SK-N-SH (cell line): ENCODE results near the gene MYH10. TPM values are rescaled to one million over a fixed set of nuclear protein-coding genes. Genes with fewer than 3 reads are reported as not detected.

Source experiments
- CTCF ChIA-PET: fragments of 300-600, 350-600 bp; formaldehyde crosslinking; extraction: SDS; loops from one replicate; lab custom pipeline; 2021; lab: Yijun Ruan, JAX
- POLR2A ChIA-PET: fragments of 350-600 bp; sonication (Branson Sonifier 250); formaldehyde crosslinking; extraction: SDS; loops from one replicate; lab custom pipeline; 2020; ENCODE audit warnings: antibody characterized with exemption, inconsistent platforms; lab: Yijun Ruan, JAX
- DNase-seq: peaks from one replicate; pipeline ENCODE4 v3.0.0; 2012
- H2AFZ ChIP-seq: fragments of 200-600 bp; sonication (generic); 2 replicates; pipeline ENCODE4 v1.8.1; 2016; ENCODE audit warnings: antibody characterized with exemption, mild to moderate bottlenecking, low read depth
- H3F3A ChIP-seq: fragments of 200-600 bp; sonication (generic); replicated peaks from 2 replicates; pipeline ENCODE3; 2016; ENCODE audit warnings: antibody characterized with exemption, mild to moderate bottlenecking; ENCODE audit not compliant: insufficient read depth
- H3K27ac ChIP-seq, 2 experiments: fragments of 200-500 bp in 1 of 2; fragments of 200-600 bp in 1 of 2; sonication (Bioruptor generic) in 1 of 2; sonication (generic), shearing (Covaris generic) in 1 of 2; 2 replicates each; pipeline versions ENCODE4 v1.5.1 to v1.6.1; 2014 to 2016; ENCODE audit warnings: low read depth in 2 of 2, inconsistent platforms in 1 of 2, low read length in 1 of 2, mild to moderate bottlenecking in 1 of 2, mixed read lengths in 1 of 2
- H3K27me3 ChIP-seq: fragments of 200-600 bp; sonication (generic), shearing (Covaris generic); 2 replicates; pipeline ENCODE4 v1.6.1; 2016; ENCODE audit warnings: mixed run types; ENCODE audit not compliant: insufficient read depth
- H3K36me3 ChIP-seq, 2 experiments: fragments of 200-500 bp in 1 of 2; fragments of 200-600 bp in 1 of 2; sonication (Bioruptor generic) in 1 of 2; sonication (generic) in 1 of 2; replicated peaks in 1 of 2; 2 replicates each; pipeline versions ENCODE3 to v1.5.1; 2014 to 2016; ENCODE audit warnings: low read length in 1 of 2, mild to moderate bottlenecking in 1 of 2; ENCODE audit not compliant: insufficient read depth in 2 of 2, control insufficient read depth in 1 of 2
- H3K4me1 ChIP-seq, 2 experiments: fragments of 200-500 bp in 1 of 2; fragments of 200-600 bp in 1 of 2; sonication (Bioruptor generic) in 1 of 2; sonication (generic), shearing (Covaris generic) in 1 of 2; 2 replicates each; pipeline versions ENCODE4 v1.5.1 to v1.6.1; 2014 to 2016; ENCODE audit warnings: low read depth in 1 of 2, low read length in 1 of 2, mixed run types in 1 of 2; ENCODE audit not compliant: insufficient read depth in 2 of 2, control insufficient read depth in 1 of 2
- H3K4me2 ChIP-seq: fragments of 200-600 bp; sonication (generic), shearing (Covaris generic); 2 replicates; pipeline ENCODE4 v1.6.1; 2017; ENCODE audit warnings: mixed run types
- H3K4me3 ChIP-seq, 2 experiments: fragments of 200-500 bp in 1 of 2; fragments of 200-600 bp in 1 of 2; sonication (Bioruptor generic) in 1 of 2; sonication (generic), shearing (Covaris generic) in 1 of 2; 2 replicates each; pipeline versions ENCODE4 v1.5.1 to v1.8.1; 2014 to 2016; ENCODE audit warnings: low read depth in 2 of 2, inconsistent platforms in 1 of 2, low read length in 1 of 2, mild to moderate bottlenecking in 1 of 2, mixed read lengths in 1 of 2, moderate library complexity in 1 of 2
- H3K79me2 ChIP-seq: fragments of 200-600 bp; sonication (generic); 2 replicates; pipeline ENCODE4 v1.8.1; 2017; ENCODE audit warnings: mild to moderate bottlenecking; ENCODE audit not compliant: insufficient read depth
- H3K9ac ChIP-seq: fragments of 200-600 bp; sonication (generic); 2 replicates; pipeline ENCODE4 v1.6.1; 2017; ENCODE audit warnings: mixed run types
- H3K9me2 ChIP-seq: fragments of 200-600 bp; sonication (generic); 2 replicates; pipeline ENCODE4 v1.6.1; 2017; ENCODE audit warnings: mixed run types
- H3K9me3 ChIP-seq: fragments of 200-600 bp; sonication (generic); 2 replicates; pipeline ENCODE4 v1.6.1; 2017; ENCODE audit warnings: mixed run types, mild to moderate bottlenecking, moderate library complexity
- H4K20me1 ChIP-seq: fragments of 200-600 bp; sonication (generic); 2 replicates; pipeline ENCODE4 v1.6.1; 2017; ENCODE audit warnings: mild to moderate bottlenecking, mixed run types; ENCODE audit not compliant: insufficient read depth
- CTCF ChIP-seq: fragments of 200-600 bp; sonication (generic); IDR thresholded peaks from 2 replicates; pipeline ENCODE4 v1.6.1; 2017; ENCODE audit warnings: antibody characterized with exemption, mild to moderate bottlenecking, moderate library complexity
- FOSL2 ChIP-seq: IDR thresholded peaks from 2 replicates; pipeline ENCODE4 v1.4.0; 2012; ENCODE audit warnings: low read depth, mild to moderate bottlenecking, moderate library complexity, borderline replicate concordance
- FOXJ3 ChIP-seq: sonication (generic); formaldehyde crosslinking; IDR thresholded peaks from 2 replicates; pipeline ENCODE4 v1.5.1; 2020; ENCODE audit warnings: mild to moderate bottlenecking, missing genetic modification reagents
- GATA2 ChIP-seq: sonication (generic); formaldehyde crosslinking; IDR thresholded peaks from 2 replicates; pipeline ENCODE4 v1.5.0; 2020; ENCODE audit warnings: mild to moderate bottlenecking, missing genetic modification reagents
- MEF2A ChIP-seq: IDR thresholded peaks from 2 replicates; pipeline ENCODE4 v1.4.0; 2012; ENCODE audit warnings: low read depth, borderline replicate concordance
- MXI1 ChIP-seq: IDR thresholded peaks from 2 replicates; pipeline ENCODE4 v1.6.1; 2012; ENCODE audit warnings: mild to moderate bottlenecking, low read depth, low read length, improper control_type of control experiment
- NFIC ChIP-seq: IDR thresholded peaks from 2 replicates; pipeline ENCODE4 v1.4.0; 2012; ENCODE audit warnings: borderline replicate concordance
- PBX3 ChIP-seq: IDR thresholded peaks from 2 replicates; pipeline ENCODE4; 2012
- RXRA ChIP-seq: IDR thresholded peaks from 2 replicates; pipeline ENCODE4 v1.4.0; 2012; ENCODE audit warnings: low read depth, mild to moderate bottlenecking, borderline replicate concordance
- SIN3A ChIP-seq: IDR thresholded peaks from 2 replicates; pipeline ENCODE4 v1.6.1; 2012; ENCODE audit warnings: low read depth, mild to moderate bottlenecking, low read length, moderate library complexity, borderline replicate concordance
- SMC3 ChIP-seq: IDR thresholded peaks from 2 replicates; pipeline ENCODE4 v1.6.1; 2012; ENCODE audit warnings: low read depth, low read length, improper control_type of control experiment
- TAF1 ChIP-seq: IDR thresholded peaks from 2 replicates; pipeline ENCODE4 v1.6.1; 2012; ENCODE audit warnings: low read depth, mild to moderate bottlenecking, low read length, moderate library complexity, borderline replicate concordance
- TEAD4 ChIP-seq: IDR thresholded peaks from 2 replicates; pipeline ENCODE4 v1.4.0; 2012; ENCODE audit warnings: mild to moderate bottlenecking, borderline replicate concordance; ENCODE audit not compliant: insufficient read depth
- YY1 ChIP-seq: IDR thresholded peaks from 2 replicates; pipeline ENCODE4 v1.4.0; 2012; ENCODE audit warnings: low read depth, mild to moderate bottlenecking
- ZBTB33 ChIP-seq: IDR thresholded peaks from 2 replicates; pipeline ENCODE4 v1.4.0; 2012; ENCODE audit warnings: low read depth, borderline replicate concordance
- WGBS: methylation state at CpG from one replicate; pipeline ENCODE4 v1.1.6; 2017; ENCODE audit warnings: low lambda C conversion rate; 5-methylcytosine and 5-hydroxymethylcytosine counted together
- polyA plus RNA-seq, 3 experiments: library from polyadenylated mRNA; depleted of rRNA; stranded (reverse); fragments of >200 nt; gene quantifications; 2 replicates each; pipeline ENCODE4 v1.2.3, GENCODE V29; 2012

MYH10 gene
- polyA plus RNA-seq, 1 of the 3 experiments (the other 2 are of a cell fraction), result 64.2 TPM

- WGBS, result 88% methylated on average over 11 of the region's 11 CpGs
- Histone ChIP-seq H2AFZ (no peak overlapping the region), H3K4me2 (no peak overlapping the region), H3K27me3 (no peaks in the 10 kb centered on the region), H3K79me2 (no peaks in the 10 kb centered on the region), H3F3A (peaks cover 13% of the 10 kb centered on the region), H3K9ac (no peak overlapping the region), H3K4me3 (no peak overlapping the region), H4K20me1 (no peaks in the 10 kb centered on the region), H3K27ac (no peak overlapping the region), H3K9me2 (no peaks in the 10 kb centered on the region), H3K36me3 (peaks cover 56 to 94% of the 10 kb centered on the region in 2 experiments)
- DNase-seq, result no peak
- ChIA-PET POLR2A (no interaction called here), CTCF (interaction anchor here (0.6 to 1.3 kb wide), 3 partner anchors 229 to 306 kb away, joined by 3 to 4 read pairs (median 3); no protein-coding TSS in a partner anchor)
- TF ChIP-seq PBX3 (no peak), MEF2A (no peak), GATA2 (CRISPR knock-in tag) (no peak), FOSL2 (no peak), SMC3 (no peak)
- TF ChIP-seq, all 33 proteins: peak for 0
- no peaks in the 10 kb centered on the region for H3K4me1 ChIP-seq
- 0 out of 2 replicates have a peak, but pooled peaks cover 2% of the 10 kb centered on the region for H3K9me3 ChIP-seq
Observed at GRCh38 chr17:8479431-8479947, 151.0 kb downstream of the MYH10 start.

GRCh38 chr17:8477715-8478441 lies 152.6 kb downstream of the MYH10 start:
- no peak overlapping the region for H3K27ac ChIP-seq
- no peaks in the 10 kb centered on the region for H4K20me1 ChIP-seq
- 97% methylated on average over 22 of the region's 22 CpGs for WGBS
- H3K9me3 ChIP-seq, result no peaks in the 10 kb centered on the region
- H3K27me3 ChIP-seq, result no peaks in the 10 kb centered on the region
- DNase-seq, result no peak
- no peak overlapping the region for H3K9ac ChIP-seq
- POLR2A ChIA-PET, result no interaction called here
- H3K36me3 ChIP-seq, result peaks cover 53 to 92% of the 10 kb centered on the region in 2 experiments
- no peak overlapping the region for H3K4me2 ChIP-seq
- no peaks in the 10 kb centered on the region for H3K79me2 ChIP-seq
- H2AFZ ChIP-seq, result no peak overlapping the region
- no peak overlapping the region for H3K4me3 ChIP-seq
- TF ChIP-seq GATA2 (CRISPR knock-in tag) (no peak), ZBTB33 (no peak), TEAD4 (no peak), NFIC (no peak), TAF1 (no peak), SIN3A (no peak), RXRA (no peak), CTCF (no peak), MXI1 (no peak), YY1 (no peak), FOXJ3 (CRISPR knock-in tag) (no peak)
- no peaks in the 10 kb centered on the region for H3K9me2 ChIP-seq
- peaks cover 28% of the 10 kb centered on the region for H3F3A ChIP-seq
- CTCF ChIA-PET, result interaction anchor here (1.1 kb wide), 1 partner anchor 67 kb away, joined by 3 read pairs; no protein-coding TSS in a partner anchor
- no peaks in the 10 kb centered on the region for H3K4me1 ChIP-seq
